HEK293 (cell line): Measurements from ENCODE around the gene TMOD4.

ENCODE experiments used
- CTCF ChIP-seq: fragments of 450-650 bp; formaldehyde crosslinking; IDR thresholded peaks from 2 replicates; pipeline ENCODE4 v1.5.1; 2016; ENCODE audit warnings: missing biosample characterization, missing genetic modification characterization
- TF ChIP-seq, protein P1 (sequence below): fragments of 450-650 bp; formaldehyde crosslinking; IDR thresholded peaks from 2 replicates; pipeline ENCODE4 v1.5.1; 2016; ENCODE audit warnings: missing biosample characterization, missing genetic modification characterization

- TF ChIP-seq, protein P1, sequence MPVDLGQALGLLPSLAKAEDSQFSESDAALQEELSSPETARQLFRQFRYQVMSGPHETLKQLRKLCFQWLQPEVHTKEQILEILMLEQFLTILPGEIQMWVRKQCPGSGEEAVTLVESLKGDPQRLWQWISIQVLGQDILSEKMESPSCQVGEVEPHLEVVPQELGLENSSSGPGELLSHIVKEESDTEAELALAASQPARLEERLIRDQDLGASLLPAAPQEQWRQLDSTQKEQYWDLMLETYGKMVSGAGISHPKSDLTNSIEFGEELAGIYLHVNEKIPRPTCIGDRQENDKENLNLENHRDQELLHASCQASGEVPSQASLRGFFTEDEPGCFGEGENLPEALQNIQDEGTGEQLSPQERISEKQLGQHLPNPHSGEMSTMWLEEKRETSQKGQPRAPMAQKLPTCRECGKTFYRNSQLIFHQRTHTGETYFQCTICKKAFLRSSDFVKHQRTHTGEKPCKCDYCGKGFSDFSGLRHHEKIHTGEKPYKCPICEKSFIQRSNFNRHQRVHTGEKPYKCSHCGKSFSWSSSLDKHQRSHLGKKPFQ: no peak
- TF ChIP-seq CTCF (tag by site-specific recombination): no peak
Observed at GRCh38 chr1:151131701-151132334, 44.0 kb downstream of the TMOD4 start.
